Aorta (tissue), 5 donors: ENCODE measurements around the gene PTER. TPM values are rescaled to one million over a fixed set of nuclear protein-coding genes. Genes with fewer than 3 reads are reported as not detected.

ENCODE experiments used
- ATAC-seq: fragments of 200-7000 bp; cut with Tn5 transposase; one replicate; pipeline ENCODE4 v1.9.1; 2022; ENCODE audit warnings: moderate library complexity; ENCODE audit not compliant: low FRiP score
- DNase-seq, 2 donors: peaks; one replicate each; pipeline ENCODE4 v3.0.0-alpha.2; 2020
- H3K27ac ChIP-seq, 2 donors: one replicate each; pipeline ENCODE4 v1.5.1; 2013; ENCODE audit warnings: low read length in 2 of 2, mild to moderate bottlenecking in 2 of 2, moderate library complexity in 2 of 2, control low read depth in 1 of 2, inconsistent platforms in 1 of 2, low read depth in 1 of 2
- H3K27me3 ChIP-seq, 2 donors: one replicate each; pipeline ENCODE4 v1.6.1; 2013; ENCODE audit warnings: control low read depth in 1 of 2, low read length in 1 of 2, mild to moderate bottlenecking in 1 of 2, moderate library complexity in 1 of 2; ENCODE audit not compliant: insufficient read depth in 2 of 2, control insufficient read depth in 1 of 2
- H3K36me3 ChIP-seq, 2 donors: one replicate each; pipeline ENCODE4 v1.6.1; 2013; ENCODE audit warnings: control low read depth in 1 of 2, low read length in 1 of 2, mild to moderate bottlenecking in 1 of 2; ENCODE audit not compliant: insufficient read depth in 2 of 2, control insufficient read depth in 1 of 2
- H3K4me1 ChIP-seq, 2 donors: one replicate each; pipeline ENCODE4 v1.6.1; 2013; ENCODE audit warnings: low read length in 2 of 2, control low read depth in 1 of 2, mild to moderate bottlenecking in 1 of 2, moderate library complexity in 1 of 2; ENCODE audit not compliant: insufficient read depth in 2 of 2, control insufficient read depth in 1 of 2
- H3K4me3 ChIP-seq, 2 donors: one replicate each; pipeline ENCODE4 v1.5.1; 2013; ENCODE audit warnings: low read length in 2 of 2, control low read depth in 1 of 2, mild to moderate bottlenecking in 1 of 2
- H3K9me3 ChIP-seq: one replicate; pipeline ENCODE4 v1.6.1; 2013; ENCODE audit warnings: mild to moderate bottlenecking, low read length; ENCODE audit not compliant: control insufficient read depth
- WGBS, 2 donors: extraction: QIAGEN DNeasy Blood & Tissue Kit; methylation state at CpG; one replicate each; pipeline ENCODE4 v1.1.7; 2013; 5-methylcytosine and 5-hydroxymethylcytosine counted together
- intact Hi-C, 2 donors: fragments of 100-400 bp; cut with DNase I; formaldehyde crosslinking; loops; one replicate each; pipeline versions ENCODE4 v1.14.2 to v1.15.0; 2022
- polyA plus RNA-seq, 2 donors: library from polyadenylated mRNA; stranded (reverse); fragments of 200-250 nt; gene quantifications; one replicate each; pipeline ENCODE4 v1.2.3, GENCODE V29; 2013
- total RNA-seq, 2 donors: library from RNA; stranded (reverse); fragmentation: NEBNext Ultra II Directional; extraction: Animal tissue kit (Norgen Biotek cat#: 25700); gene quantifications; one replicate each; pipeline ENCODE4 v1.2.1, GENCODE V29; 2021
- donor health status: healthy with polysubstance abuse.
- donor health status: Bipolar disorder and iron deficiency.
- donor health status: DM: no; HTN: no; CAD: no.
- donor health status: DM: no; HTN: no; CAD: no.
- donor health status: DM: yes; HTN: yes; CAD: no.

Gene PTER
- total and polyA plus RNA-seq, 4 donors, result 3.0 to 11.6 (median 6.6) TPM

- H3K9me3 ChIP-seq, result no peaks in the 10 kb centered on the region
- H3K36me3 ChIP-seq, result no peaks in the 10 kb centered on the region
- DNase-seq (no peak), ATAC-seq (no peak)
- no peak overlapping the region for H3K4me3 ChIP-seq
- intact Hi-C loops, result no loop called here
- H3K27me3 ChIP-seq, result no peaks in the 10 kb centered on the region
- 38 to 39% methylated on average over 31 of the region's 31 CpGs for WGBS, 2 donors
- no peak overlapping the region for H3K27ac ChIP-seq
- no peaks in the 10 kb centered on the region for H3K4me1 ChIP-seq
Measured at GRCh38 chr10:16519250-16519907, 82.6 kb downstream of the PTER start.

- ATAC-seq, result peak; percentile 13
- Histone ChIP-seq H3K4me1 (no peaks in the 10 kb centered on the region), H3K27ac (no peak overlapping the region), H3K36me3 (no peaks in the 10 kb centered on the region), H3K9me3 (no peaks in the 10 kb centered on the region), H3K27me3 (no peaks in the 10 kb centered on the region), H3K4me3 (peak overlapping the region; percentile 42 to 69)
- no peak for DNase-seq
- intact Hi-C loops, result no loop called here
- WGBS, 2 donors, result 2% methylated on average over 86 to 104 of the region's 104 CpGs
Measured at GRCh38 chr10:16519908-16520861, 83.4 kb downstream of the PTER start.

GRCh38 chr10:16520900-16521299 is 84.1 kb downstream of the PTER start:
- DNase-seq (peak in 1 of 2 donors; percentile 77), ATAC-seq (no peak)
- intact Hi-C loops, result no loop called here
- no peak overlapping the region for H3K27ac ChIP-seq
- H3K27me3 ChIP-seq, result no peaks in the 10 kb centered on the region
- H3K4me1 ChIP-seq, result no peaks in the 10 kb centered on the region
- no peaks in the 10 kb centered on the region for H3K36me3 ChIP-seq
- WGBS, 2 donors, result 0 to 1% methylated on average over 36 to 39 of the region's 39 CpGs
- no peaks in the 10 kb centered on the region for H3K9me3 ChIP-seq
- H3K4me3 ChIP-seq, result peak overlapping the region; percentile 42 to 69

GRCh38 chr10:16521311-16522016 is 84.7 kb downstream of the PTER start, which contains the start of gene C1QL3:
TSS of gene C1QL3 (minus strand) at chr10:16521879. CDS start at chr10:16521065, 814 bp downstream.
- intact Hi-C loops, result no loop called here
- Histone ChIP-seq H3K4me1 (no peaks in the 10 kb centered on the region), H3K27ac (no peak within 1 kb of the TSS)

GRCh38 chr10:16527452-16527851 is 90.6 kb downstream of the PTER start:
- H3K36me3 ChIP-seq, result no peaks in the 10 kb centered on the region

More at GRCh38 chr10:16521311-16522016, 84.7 kb downstream of the PTER start, which contains the start of gene C1QL3:
- no peaks in the 10 kb centered on the region for H3K27me3 ChIP-seq
- DNase-seq (no peak), ATAC-seq (no peak)
- no peaks in the 10 kb centered on the region for H3K36me3 ChIP-seq
- peak within 1 kb of the TSS; percentile 42 to 69 for H3K4me3 ChIP-seq
- 1% methylated on average over 50 to 68 of the region's 68 CpGs for WGBS, 2 donors
- no peaks in the 10 kb centered on the region for H3K9me3 ChIP-seq

GRCh38 chr10:16529853-16530252 is 93.0 kb downstream of the PTER start:
- Histone ChIP-seq H3K27ac (no peak overlapping the region), H3K4me3 (no peak overlapping the region), H3K27me3 (no peaks in the 10 kb centered on the region), H3K36me3 (no peaks in the 10 kb centered on the region), H3K4me1 (no peaks in the 10 kb centered on the region), H3K9me3 (peaks cover 2% of the 10 kb centered on the region)
- intact Hi-C loops, result no loop called here
- 80 to 85% methylated on average over 3 of the region's 3 CpGs for WGBS, 2 donors
- ATAC-seq (no peak), DNase-seq (no peak)

More at GRCh38 chr10:16527452-16527851, 90.6 kb downstream of the PTER start:
- Histone ChIP-seq H3K9me3 (no peaks in the 10 kb centered on the region), H3K27ac (no peak overlapping the region), H3K27me3 (no peaks in the 10 kb centered on the region), H3K4me3 (no peak overlapping the region), H3K4me1 (no peaks in the 10 kb centered on the region)
- intact Hi-C loops, result no loop called here
- WGBS, 2 donors, result 57 to 73% methylated on average over 4 of the region's 4 CpGs
- ATAC-seq (no peak), DNase-seq (no peak)

GRCh38 chr10:16536155-16536554 is 99.3 kb downstream of the PTER start:
- H3K27me3 ChIP-seq, result no peaks in the 10 kb centered on the region
- DNase-seq (no peak), ATAC-seq (no peak)
- peaks cover 2% of the 10 kb centered on the region for H3K9me3 ChIP-seq
- intact Hi-C loops, result no loop called here
- H3K27ac ChIP-seq, result no peak overlapping the region
- no peaks in the 10 kb centered on the region for H3K4me1 ChIP-seq
- WGBS, 2 donors, result 87 to 91% methylated on average over 5 of the region's 5 CpGs
- H3K36me3 ChIP-seq, result no peaks in the 10 kb centered on the region
- H3K4me3 ChIP-seq, result no peak overlapping the region

- WGBS, 2 donors, result 47% methylated on average over 3 of the region's 3 CpGs
- Histone ChIP-seq H3K4me3 (no peak overlapping the region), H3K9me3 (no peaks in the 10 kb centered on the region), H3K27ac (no peak overlapping the region), H3K4me1 (no peaks in the 10 kb centered on the region), H3K27me3 (no peaks in the 10 kb centered on the region), H3K36me3 (no peaks in the 10 kb centered on the region)
- DNase-seq (no peak), ATAC-seq (no peak)
- intact Hi-C loops, result loop anchor here in 1 of 2 donors (10.0 kb wide), 1 partner anchor 639 kb away; no protein-coding TSS in a partner anchor
Measured at GRCh38 chr10:16544099-16544498, 107.3 kb downstream of the PTER start.
